ENCODE data around the gene RUNX2. TPM values are rescaled to one million over a fixed set of nuclear protein-coding genes. Genes with fewer than 3 reads are reported as not detected.

The RUNX2 gene
- total and polyA plus RNA-seq, 2 of the 8 experiments (the other 6 are each of a cell fraction or from before 2014, with no cell fraction given): 0.26 to 1.2 TPM

- TF ChIP-seq CTBP2 (IDR thresholded peaks at IDR 0.05; ENCODE audit: borderline replicate concordance, insufficient read depth, insufficient read length, low read length) (no peak), POU5F1 (IDR thresholded peaks at IDR 0.05; ENCODE audit: low read depth, low read length) (no peak)
These were observed 270.9 kb downstream of the RUNX2 start (continued) for GRCh38 chr6:45599053-45599452.

Measured in H1 (cell line).